ENCODE results near the gene AHSP.
"Not testable (repeated sequence)": the region's sequence is repeated elsewhere in the genome, so short reads cannot be mapped to it uniquely, and the experiment has no call there.

AHSP gene

DNA sequence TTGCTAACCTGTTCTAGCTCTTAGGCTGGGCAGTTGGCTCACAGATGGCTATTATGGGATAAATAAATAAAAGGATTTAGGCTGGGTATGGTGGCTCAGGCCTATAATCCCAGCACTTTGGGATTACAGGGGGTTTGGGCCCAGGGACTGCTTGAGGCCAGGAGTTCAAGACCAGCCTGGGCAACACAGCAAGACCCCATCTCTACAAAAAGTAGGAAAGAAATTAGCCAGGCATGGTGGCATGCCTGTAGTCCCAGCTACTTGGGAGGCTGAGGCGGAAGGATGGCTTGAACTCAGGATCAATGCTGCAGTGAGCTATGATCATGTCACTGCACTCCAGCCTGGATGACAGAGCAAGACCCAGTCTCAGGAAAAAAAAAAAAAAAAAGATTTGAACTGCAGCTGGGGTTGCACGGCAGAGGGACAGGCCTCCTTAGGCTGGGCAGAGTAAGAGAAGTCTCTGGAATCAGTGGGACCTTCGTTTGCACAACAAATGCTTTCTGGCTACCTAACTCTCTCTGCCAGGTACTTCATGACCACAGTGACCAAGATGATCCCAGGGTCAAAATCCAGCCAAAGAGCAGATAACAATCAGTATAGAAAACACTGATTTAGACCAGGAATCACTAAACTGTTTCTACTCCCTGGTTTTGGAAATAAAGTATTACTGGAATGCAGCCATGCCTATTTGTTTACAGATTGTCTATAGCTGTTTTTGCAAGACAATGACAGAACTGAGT, 26.3 kb upstream of the AHSP start:
- TF ChIP-seq, protein P1, sequence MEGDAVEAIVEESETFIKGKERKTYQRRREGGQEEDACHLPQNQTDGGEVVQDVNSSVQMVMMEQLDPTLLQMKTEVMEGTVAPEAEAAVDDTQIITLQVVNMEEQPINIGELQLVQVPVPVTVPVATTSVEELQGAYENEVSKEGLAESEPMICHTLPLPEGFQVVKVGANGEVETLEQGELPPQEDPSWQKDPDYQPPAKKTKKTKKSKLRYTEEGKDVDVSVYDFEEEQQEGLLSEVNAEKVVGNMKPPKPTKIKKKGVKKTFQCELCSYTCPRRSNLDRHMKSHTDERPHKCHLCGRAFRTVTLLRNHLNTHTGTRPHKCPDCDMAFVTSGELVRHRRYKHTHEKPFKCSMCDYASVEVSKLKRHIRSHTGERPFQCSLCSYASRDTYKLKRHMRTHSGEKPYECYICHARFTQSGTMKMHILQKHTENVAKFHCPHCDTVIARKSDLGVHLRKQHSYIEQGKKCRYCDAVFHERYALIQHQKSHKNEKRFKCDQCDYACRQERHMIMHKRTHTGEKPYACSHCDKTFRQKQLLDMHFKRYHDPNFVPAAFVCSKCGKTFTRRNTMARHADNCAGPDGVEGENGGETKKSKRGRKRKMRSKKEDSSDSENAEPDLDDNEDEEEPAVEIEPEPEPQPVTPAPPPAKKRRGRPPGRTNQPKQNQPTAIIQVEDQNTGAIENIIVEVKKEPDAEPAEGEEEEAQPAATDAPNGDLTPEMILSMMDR (IDR thresholded peaks at IDR 0.05; ENCODE audit: insufficient read depth, low read depth, low read length, missing control alignments) = no peak
- no peak for DNase-seq (ENCODE audit: low read depth)
- no peak overlapping the region for H3K4me3 ChIP-seq (ENCODE audit: low read length)

DNA sequence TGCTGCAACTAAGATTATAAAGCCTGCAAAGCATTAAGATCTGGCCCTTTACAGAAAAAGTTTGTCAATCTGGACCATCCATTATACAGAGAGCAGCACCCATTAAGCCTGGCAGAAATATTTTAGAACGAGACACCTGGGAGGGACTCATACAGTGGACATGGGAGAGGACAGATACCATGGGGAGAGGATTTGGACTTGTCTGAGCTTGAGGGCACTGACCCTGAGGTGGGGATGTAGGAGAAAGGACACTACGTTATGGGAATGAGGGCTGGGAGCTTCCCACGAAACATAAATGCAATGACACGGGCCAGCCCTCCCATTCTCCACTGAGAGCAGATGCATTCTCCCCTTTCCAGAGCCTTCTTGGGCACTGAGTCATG, 25.7 kb upstream of the AHSP start:
- no peak overlapping the region for H3K4me3 ChIP-seq (ENCODE audit: low read length)
- no peak for DNase-seq (ENCODE audit: low read depth)
- TF ChIP-seq, protein P1 (IDR thresholded peaks at IDR 0.05; ENCODE audit: insufficient read depth, low read depth, low read length, missing control alignments) = no peak

DNA sequence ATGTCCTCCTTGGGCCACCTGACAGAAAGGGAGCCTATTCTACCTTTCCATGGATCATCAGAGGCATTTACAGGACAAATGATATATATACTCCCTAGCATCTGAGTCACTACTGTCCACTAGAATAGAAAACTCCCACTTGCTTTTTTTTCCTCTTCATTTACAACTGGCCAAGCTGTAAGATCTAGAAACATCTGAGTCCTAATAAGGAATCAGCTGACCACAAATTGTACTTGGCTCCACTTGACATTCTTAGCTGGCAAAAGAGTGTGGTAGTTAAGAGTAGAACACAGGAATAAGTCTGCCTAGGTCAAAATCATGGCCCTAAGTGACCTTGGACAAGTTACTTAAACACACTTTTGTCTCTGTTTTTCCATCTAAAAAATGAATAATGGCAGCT, 24.7 kb upstream of the AHSP start:
- no peak for DNase-seq (ENCODE audit: low read depth)
- no peak overlapping the region for H3K4me3 ChIP-seq (ENCODE audit: low read length)
- TF ChIP-seq, protein P1 (IDR thresholded peaks at IDR 0.05; ENCODE audit: insufficient read depth, low read depth, low read length, missing control alignments) = no peak

DNA sequence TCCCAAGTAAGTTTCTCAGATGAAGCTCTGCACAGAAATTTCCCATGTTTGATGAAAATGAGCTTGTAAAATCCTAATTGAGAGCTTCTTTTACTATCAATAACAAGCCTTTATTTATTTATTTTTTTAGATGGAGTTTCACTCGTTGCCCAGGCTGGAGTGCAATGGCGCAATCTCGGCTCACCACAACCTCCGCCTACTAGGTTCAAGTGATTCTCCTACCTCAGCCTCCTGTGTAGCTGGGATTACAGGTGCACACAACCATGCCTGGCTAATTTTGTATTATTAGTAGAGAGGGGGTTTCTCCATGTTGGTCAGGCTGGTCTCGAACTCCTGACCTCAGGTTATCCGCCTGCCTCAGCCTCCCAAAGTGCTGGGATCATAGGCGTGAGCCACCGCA, 24.1 kb upstream of the AHSP start:
- not testable (repeated sequence) for H3K4me3 ChIP-seq (ENCODE audit: low read length); DNase-seq (ENCODE audit: low read depth)

DNA sequence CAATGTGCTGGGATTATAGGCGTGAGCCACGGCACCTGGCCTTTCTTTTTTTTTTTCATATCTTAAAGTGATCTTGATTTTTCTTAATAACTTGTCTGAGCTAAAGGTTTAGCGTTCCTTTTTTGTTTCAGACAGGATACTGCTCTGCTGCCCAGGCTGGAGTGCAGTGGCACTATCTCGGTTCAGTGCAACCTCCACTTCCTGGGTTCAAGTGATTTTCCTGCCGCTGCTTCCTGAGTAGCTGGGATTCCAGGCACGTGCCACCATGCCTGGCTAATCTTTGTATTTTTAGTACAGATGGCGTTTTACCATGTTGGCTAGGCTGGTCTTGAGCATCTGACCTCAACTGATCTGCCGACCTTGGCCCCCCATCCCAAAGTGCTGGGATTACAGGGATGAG, 23.5 kb upstream of the AHSP start:
- H3K4me3 ChIP-seq (ENCODE audit: low read length) = no peak overlapping the region
- TF ChIP-seq, protein P1 (IDR thresholded peaks at IDR 0.05; ENCODE audit: insufficient read depth, low read depth, low read length, missing control alignments) = no peak
- no peak for DNase-seq (ENCODE audit: low read depth)

DNA sequence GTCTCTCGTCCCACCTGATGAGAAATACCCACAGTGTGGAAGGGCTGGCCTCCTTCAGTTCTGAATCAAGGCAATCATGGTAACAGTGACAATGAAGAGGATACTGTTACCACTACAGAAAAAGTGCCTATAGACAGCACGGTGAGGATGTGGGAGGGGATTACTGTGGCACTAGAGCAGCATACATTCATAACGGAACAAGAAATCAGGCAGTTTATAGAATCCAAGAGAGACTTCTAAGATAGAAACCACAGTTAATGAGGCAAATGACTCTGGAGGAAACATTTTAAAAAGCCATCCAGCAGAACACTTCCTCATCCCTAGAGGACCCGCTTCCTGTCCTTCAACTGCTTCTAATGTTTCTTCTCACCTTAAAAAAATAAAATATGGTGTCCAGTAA, 22.2 kb upstream of the AHSP start:
- H3K4me3 ChIP-seq (ENCODE audit: low read length) = no peak overlapping the region
- DNase-seq (ENCODE audit: low read depth) = no peak
- TF ChIP-seq, protein P1 (IDR thresholded peaks at IDR 0.05; ENCODE audit: insufficient read depth, low read depth, low read length, missing control alignments) = no peak

DNA sequence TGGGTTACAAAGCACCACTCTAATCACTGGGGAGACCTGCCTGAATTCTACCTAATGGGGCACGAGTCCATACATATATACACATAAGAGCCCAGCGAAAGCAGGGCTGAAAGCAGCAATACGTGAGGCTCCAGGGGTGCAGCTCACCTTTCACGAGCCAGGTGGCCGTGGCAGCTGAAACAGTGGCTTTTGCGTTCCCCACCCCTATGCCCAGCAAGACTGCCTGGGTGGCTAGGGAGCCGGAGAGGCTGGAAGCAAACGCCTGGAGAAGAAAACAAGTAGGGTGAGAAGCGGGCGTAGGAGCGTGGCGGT, 20.1 kb upstream of the AHSP start:
- DNase-seq (ENCODE audit: low read depth) = no peak
- TF ChIP-seq, protein P1 (IDR thresholded peaks at IDR 0.05; ENCODE audit: insufficient read depth, low read depth, low read length, missing control alignments) = no peak
- H3K4me3 ChIP-seq (ENCODE audit: low read length) = peak overlapping the region; percentile 92
